ENCODE measurements around the gene USP47. TPM values are rescaled to one million over a fixed set of nuclear protein-coding genes. Genes with fewer than 3 reads are reported as not detected.
A peak's percentile ranks its signal among the peaks of the same experiment; 100 is the strongest.

USP47 gene
- total RNA-seq, 4 donors from 2014 or later, result 30.5 to 74.2 (median 43.6) TPM

- no peak for TF ChIP-seq CTCF (IDR thresholded peaks at IDR 0.05)
- no peak for TF ChIP-seq POLR2A (IDR thresholded peaks at IDR 0.05)
- DNase-seq, result no peak
- Histone ChIP-seq H3K36me3 (no peaks in the 10 kb centered on the region), H3K27ac (no peak overlapping the region), H3K4me3 (no peak overlapping the region), H3K4me1 (peaks cover 0 to 7% (median 3%) of the 10 kb centered on the region in 3 donors), H3K27me3 (no peaks in the 10 kb centered on the region), H3K9me3 (no peaks in the 10 kb centered on the region)
- WGBS, 2 donors, result 78 to 83% methylated on average over 2 of the region's 2 CpGs
- intact Hi-C loops (cut with DNase I), result no loop called here
Observed at GRCh38 chr11:11836676-11837231, 5.0 kb upstream of the USP47 start.

DNA sequence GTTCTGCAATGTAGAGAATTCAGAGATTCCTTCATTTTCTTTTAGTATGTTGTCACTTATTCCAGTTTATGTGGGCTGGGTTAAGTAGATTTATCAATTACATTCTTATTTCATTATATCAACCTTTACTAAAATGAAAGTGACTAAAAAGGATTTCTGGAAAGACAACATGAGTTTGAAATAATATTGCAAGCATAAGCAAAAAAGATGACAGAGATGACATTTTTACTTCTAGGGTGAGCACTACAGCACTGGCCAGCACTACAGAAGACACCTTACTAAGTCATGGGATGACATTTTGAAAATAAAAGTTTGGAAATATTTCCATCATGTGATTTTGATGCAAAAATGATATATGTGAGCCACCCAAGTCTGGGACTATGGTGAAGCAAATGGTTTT lies 2.1 kb upstream of the USP47 start:
- intact Hi-C loops (cut with DNase I), result no loop called here
- TF ChIP-seq CTCF (IDR thresholded peaks at IDR 0.05) (no peak), POLR2A (IDR thresholded peaks at IDR 0.05) (no peak)
- Histone ChIP-seq H3K36me3 (no peaks in the 10 kb centered on the region), H3K9me3 (no peaks in the 10 kb centered on the region), H3K27ac (no peak overlapping the region), H3K4me3 (no peak overlapping the region), H3K4me1 (peaks cover 9 to 24% (median 14%) of the 10 kb centered on the region in 3 donors), H3K27me3 (no peaks in the 10 kb centered on the region)
- no peak for DNase-seq

DNA sequence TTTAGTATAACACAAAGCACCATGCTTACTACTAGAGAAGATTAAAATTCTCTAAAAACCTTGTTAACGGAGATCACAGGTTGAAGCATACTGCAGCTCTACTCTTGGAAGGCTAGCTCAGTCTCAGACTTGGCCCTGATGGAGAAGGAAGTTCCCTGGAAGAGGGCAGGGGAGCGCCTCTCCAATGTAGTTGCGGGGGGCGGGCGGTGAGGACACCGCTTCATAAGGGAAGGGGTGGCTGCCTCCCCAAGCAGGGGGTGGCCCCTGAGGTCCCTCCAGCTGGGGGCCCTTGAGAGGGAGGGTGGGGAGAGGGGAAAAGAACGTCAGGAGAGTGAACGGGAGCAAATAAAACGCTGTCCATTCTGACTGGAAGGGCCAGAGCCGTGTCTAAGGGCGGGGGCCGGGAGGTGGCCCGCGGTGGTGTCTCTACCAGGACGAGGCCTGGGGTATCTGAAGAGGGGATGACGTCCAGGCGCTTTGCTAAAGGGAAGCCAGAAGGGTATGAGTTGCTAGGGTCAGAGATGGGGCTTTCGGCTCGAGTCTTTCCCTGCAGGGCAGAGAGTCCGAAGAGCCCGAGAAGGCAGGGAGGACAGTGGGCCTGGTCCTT lies 553 bp upstream of the USP47 start:
- WGBS, 2 donors, result 1 to 3% methylated on average over 11 to 16 of the region's 21 CpGs
- intact Hi-C loops (cut with DNase I), result no loop called here

GRCh38 chr11:11842421-11843008 lies 743 bp downstream of the USP47 start:
- H3K27me3 ChIP-seq, result no peaks in the 10 kb centered on the region
- no peak for DNase-seq

More for the DNA sequence above, 553 bp upstream of the USP47 start:
- Histone ChIP-seq H3K9me3 (no peaks in the 10 kb centered on the region), H3K36me3 (no peaks in the 10 kb centered on the region), H3K27me3 (no peaks in the 10 kb centered on the region), H3K4me1 (peaks cover 16 to 39% (median 29%) of the 10 kb centered on the region in 3 donors), H3K4me3 (peak overlapping the region; percentile 77 to 96 (median 88)), H3K27ac (peak overlapping the region; percentile 98 to 100 (median 99))
- DNase-seq, result no peak
- TF ChIP-seq CTCF (IDR thresholded peaks at IDR 0.05) (no peak), POLR2A (IDR thresholded peaks at IDR 0.05) (peak in 1 of 4 donors; percentile 9)

More at GRCh38 chr11:11842421-11843008, 743 bp downstream of the USP47 start:
- Histone ChIP-seq H3K4me1 (peaks cover 19 to 52% (median 30%) of the 10 kb centered on the region in 3 donors), H3K4me3 (peak overlapping the region; percentile 77 to 96 (median 88)), H3K36me3 (no peaks in the 10 kb centered on the region), H3K27ac (peak overlapping the region; percentile 98 to 100 (median 99)), H3K9me3 (no peaks in the 10 kb centered on the region)
- 0 to 1% methylated on average over 17 to 18 of the region's 18 CpGs for whole genome bisulfite sequencing, 2 donors
- TF ChIP-seq POLR2A (IDR thresholded peaks at IDR 0.05), result peak in 2 of 4 donors; percentile 32 to 57
- no peak for TF ChIP-seq CTCF (IDR thresholded peaks at IDR 0.05)
- intact Hi-C loops (cut with DNase I), result no loop called here

Measured in esophagus squamous epithelium (tissue), 5 donors.